HEK293 (cell line): ENCODE results near the gene ASAH2B.
"Not testable (repeated sequence)": the region's sequence is repeated elsewhere in the genome, so short reads cannot be mapped to it uniquely, and the experiment has no call there.

ENCODE experiments used
- CTCF ChIA-PET: fragments of 350-600 bp; formaldehyde crosslinking; extraction: SDS; loops from one replicate; lab custom pipeline; 2021; ENCODE audit warnings: antibody characterized with exemption; lab: Yijun Ruan, JAX
- POLR2A ChIA-PET: fragments of 300-600 bp; formaldehyde crosslinking; extraction: SDS; loops from one replicate; lab custom pipeline; 2020; ENCODE audit warnings: antibody characterized with exemption, inconsistent platforms; lab: Yijun Ruan, JAX
- H3K27ac ChIP-seq: fragments of 200-500 bp; sonication (Bioruptor generic); 2 replicates; pipeline ENCODE4 v1.5.1; 2014; ENCODE audit warnings: low read depth, low read length, control low read depth, inconsistent platforms; ENCODE audit errors: extremely low read depth
- H3K36me3 ChIP-seq, 2 experiments: fragments of 200-500 bp in 1 of 2; sonication (Bioruptor generic) in 1 of 2; 1 replicate in 1 of 2; 2 replicates in 1 of 2; pipeline ENCODE4 v1.5.1; 2014 to 2017; ENCODE audit warnings: inconsistent platforms in 2 of 2, low read length in 2 of 2; ENCODE audit not compliant: control insufficient read depth in 2 of 2, insufficient read depth in 1 of 2
- H3K4me1 ChIP-seq: fragments of 200-500 bp; sonication (Bioruptor generic); 2 replicates; pipeline ENCODE4 v1.5.1; 2014; ENCODE audit warnings: mild to moderate bottlenecking, low read length, inconsistent platforms; ENCODE audit not compliant: control insufficient read depth, insufficient read depth
- H3K4me3 ChIP-seq: 2 replicates; pipeline ENCODE4 v1.5.1; 2011; ENCODE audit warnings: low read depth, mild to moderate bottlenecking, control low read depth, low read length, moderate library complexity
- H3K9me3 ChIP-seq: fragments of 200-500 bp; sonication (Bioruptor generic); 2 replicates; pipeline ENCODE4 v1.5.1; 2014; ENCODE audit warnings: low read depth, low read length, inconsistent platforms; ENCODE audit not compliant: control insufficient read depth, insufficient read depth
- HOXC10 ChIP-seq: sonication (generic); formaldehyde crosslinking; IDR thresholded peaks from 2 replicates; pipeline ENCODE4 v1.8.1; 2023; ENCODE audit warnings: mild to moderate bottlenecking, missing genetic modification reagents
- ZIC2 ChIP-seq: fragments of 450-650 bp; formaldehyde crosslinking; IDR thresholded peaks from 2 replicates; pipeline ENCODE4 v1.5.1; 2016; ENCODE audit warnings: missing biosample characterization, missing genetic modification characterization
- ZNF112 ChIP-seq: fragments of 450-650 bp; formaldehyde crosslinking; IDR thresholded peaks from 2 replicates; pipeline ENCODE4 v1.5.0; 2017; ENCODE audit warnings: missing biosample characterization, missing genetic modification characterization
- ZNF140 ChIP-seq: fragments of 450-650 bp; formaldehyde crosslinking; IDR thresholded peaks from 2 replicates; pipeline ENCODE4 v1.5.1; 2016; ENCODE audit warnings: missing biosample characterization, missing genetic modification characterization
- ZNF174 ChIP-seq: fragments of 450-650 bp; formaldehyde crosslinking; IDR thresholded peaks from 2 replicates; pipeline ENCODE4 v1.5.0; 2017; ENCODE audit warnings: missing biosample characterization, mild to moderate bottlenecking, missing genetic modification characterization
- ZNF354C ChIP-seq: fragments of 450-650 bp; formaldehyde crosslinking; IDR thresholded peaks from 2 replicates; pipeline ENCODE4 v1.5.1; 2016; ENCODE audit warnings: missing biosample characterization, missing genetic modification characterization, low read depth, borderline replicate concordance
- ZNF521 ChIP-seq: fragments of 450-650 bp; formaldehyde crosslinking; IDR thresholded peaks from 2 replicates; pipeline ENCODE4 v1.5.1; 2017; ENCODE audit warnings: missing biosample characterization, mild to moderate bottlenecking, missing genetic modification characterization
- ZNF610 ChIP-seq: fragments of 450-650 bp; formaldehyde crosslinking; IDR thresholded peaks from 2 replicates; pipeline ENCODE4 v1.5.1; 2016; ENCODE audit warnings: missing biosample characterization, missing genetic modification characterization, borderline replicate concordance
- ZNF654 ChIP-seq: fragments of 450-650 bp; formaldehyde crosslinking; IDR thresholded peaks from 2 replicates; pipeline ENCODE4 v1.5.1; 2016; ENCODE audit warnings: low read depth, missing biosample characterization, missing genetic modification characterization
- ZNF670 ChIP-seq: fragments of 450-650 bp; formaldehyde crosslinking; IDR thresholded peaks from 2 replicates; pipeline ENCODE4 v1.5.1; 2016; ENCODE audit warnings: missing biosample characterization, missing genetic modification characterization, low read depth
- ZNF776 ChIP-seq: fragments of 450-650 bp; formaldehyde crosslinking; IDR thresholded peaks from 2 replicates; pipeline ENCODE4 v1.5.0; 2017; ENCODE audit warnings: missing biosample characterization, missing genetic modification characterization, borderline replicate concordance
- ZNF830 ChIP-seq: fragments of 450-650 bp; IDR thresholded peaks from 2 replicates; pipeline ENCODE4 v1.5.0; 2018; ENCODE audit warnings: missing biosample characterization, missing genetic modification characterization, low read depth, mild to moderate bottlenecking, moderate library complexity
- ZSCAN30 ChIP-seq: fragments of 450-650 bp; IDR thresholded peaks from 2 replicates; pipeline ENCODE4 v1.5.1; 2018; ENCODE audit warnings: missing biosample characterization, mild to moderate bottlenecking, missing genetic modification characterization, moderate library complexity
- TF ChIP-seq, protein P1 (sequence below): fragments of 450-650 bp; formaldehyde crosslinking; IDR thresholded peaks from 2 replicates; pipeline ENCODE4 v1.5.1; 2016; ENCODE audit warnings: missing biosample characterization, missing genetic modification characterization, low read depth
- TF ChIP-seq, protein P2 (sequence below): fragments of 450-650 bp; formaldehyde crosslinking; IDR thresholded peaks from 2 replicates; pipeline ENCODE4 v1.5.1; 2017; ENCODE audit warnings: missing biosample characterization, missing genetic modification characterization

The ASAH2B gene

DNA sequence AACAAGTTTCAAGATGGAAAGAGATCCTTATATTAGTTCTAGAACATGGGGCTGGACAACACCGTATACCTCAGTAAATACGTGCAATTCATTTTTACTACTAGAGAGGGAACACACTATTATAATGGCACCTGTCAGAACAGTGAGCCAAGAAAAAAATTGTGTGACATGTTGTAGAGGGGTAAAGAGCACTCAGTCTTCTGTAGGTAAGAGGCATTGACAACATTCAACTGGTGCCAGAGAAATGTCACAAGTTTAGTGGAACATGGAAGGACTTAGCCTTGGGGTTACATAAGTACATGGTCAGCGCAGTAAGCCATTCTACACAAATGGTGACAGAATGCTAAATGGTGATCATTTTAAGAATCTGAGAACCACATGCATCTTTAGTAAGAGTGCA, 32.3 kb downstream of the ASAH2B start:
- POLR2A ChIA-PET, CTCF ChIA-PET, H3K4me1 ChIP-seq, H3K9me3 ChIP-seq, H3K4me3 ChIP-seq, H3K27ac ChIP-seq, H3K36me3 ChIP-seq: not testable (repeated sequence)

DNA sequence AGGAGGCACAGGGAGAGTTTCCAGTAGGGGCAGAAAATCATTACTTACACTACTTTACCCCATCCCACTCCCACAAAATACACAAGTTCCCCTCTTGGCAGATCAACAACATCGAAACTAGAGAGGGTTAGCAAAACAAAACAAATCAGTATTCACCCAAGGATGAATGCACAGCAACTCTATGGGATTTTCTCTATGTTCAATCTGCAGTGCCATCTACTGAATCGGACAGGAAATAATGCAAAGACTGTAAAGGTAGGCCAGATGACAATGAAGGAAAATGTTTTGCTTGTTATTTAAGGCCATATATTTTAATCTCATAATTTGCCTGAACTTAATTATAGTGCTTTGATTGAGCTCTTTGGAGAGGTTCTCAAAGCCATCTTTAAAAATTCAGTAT, 35.1 kb downstream of the ASAH2B start:
- H3K9me3 ChIP-seq, H3K27ac ChIP-seq, H3K4me3 ChIP-seq, H3K4me1 ChIP-seq, H3K36me3 ChIP-seq, CTCF ChIA-PET, POLR2A ChIA-PET: not testable (repeated sequence)

DNA sequence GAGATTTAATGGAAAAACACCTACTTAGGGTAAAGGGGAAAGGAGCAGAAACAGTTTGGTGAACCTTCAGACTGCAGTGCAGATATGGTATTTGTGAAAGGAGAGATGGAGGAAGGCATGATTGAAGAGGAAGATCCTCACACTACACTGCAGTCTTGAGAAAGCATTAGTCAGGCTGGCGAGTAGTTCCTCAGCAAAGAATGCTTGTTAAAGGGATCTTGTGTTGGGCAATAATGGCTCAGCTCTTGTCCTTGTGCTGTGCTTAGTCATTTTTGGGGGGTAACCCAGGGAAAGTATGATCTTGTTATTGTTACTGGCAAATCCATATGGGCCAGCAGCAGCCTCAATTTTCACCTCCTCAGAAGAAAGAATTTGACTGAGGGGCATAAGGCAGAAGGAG, 40.3 kb downstream of the ASAH2B start:
- POLR2A ChIA-PET, H3K36me3 ChIP-seq, H3K4me3 ChIP-seq, H3K27ac ChIP-seq, CTCF ChIA-PET, H3K9me3 ChIP-seq, H3K4me1 ChIP-seq: not testable (repeated sequence)

DNA sequence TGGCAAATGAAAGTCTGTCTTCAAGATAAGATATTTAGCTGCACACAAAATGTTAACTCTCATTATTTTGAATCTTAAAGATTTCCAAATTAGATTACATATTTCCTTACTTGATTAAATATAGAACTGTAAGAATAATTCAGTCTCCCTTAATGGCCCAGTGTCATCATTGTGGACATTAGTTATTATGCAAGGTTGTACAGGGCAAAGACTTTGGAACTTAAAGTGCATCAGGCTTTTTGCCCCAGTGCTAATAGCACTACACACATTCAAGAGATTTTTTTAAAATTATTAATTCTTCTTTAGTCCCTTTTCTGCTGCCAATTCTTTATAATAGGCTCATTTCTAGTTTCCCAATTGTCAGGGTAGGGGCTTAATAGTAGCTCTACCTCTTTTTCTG, 42.3 kb downstream of the ASAH2B start:
- H3K9me3 ChIP-seq, H3K36me3 ChIP-seq, POLR2A ChIA-PET, H3K4me3 ChIP-seq, CTCF ChIA-PET, H3K27ac ChIP-seq, H3K4me1 ChIP-seq: not testable (repeated sequence)

DNA sequence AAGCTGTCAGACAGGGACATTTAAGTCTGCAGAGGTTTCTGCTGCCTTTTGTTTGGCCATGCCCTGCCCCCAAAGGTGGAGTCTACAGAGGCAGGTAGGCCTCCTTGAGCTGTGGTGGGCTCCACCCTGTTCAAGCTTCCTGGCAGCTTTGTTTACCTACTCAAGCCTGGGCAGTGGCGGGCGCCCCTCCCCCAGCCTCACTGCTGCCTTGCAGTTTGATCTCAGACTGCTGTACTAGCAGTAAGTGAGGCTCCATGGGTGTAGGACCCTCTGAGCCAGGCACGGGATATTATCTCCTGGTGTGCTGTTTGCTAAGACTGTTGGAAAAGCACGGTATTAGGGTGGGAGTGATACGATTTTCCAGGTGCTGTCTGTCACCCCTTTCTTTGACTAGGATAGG, 48.2 kb downstream of the ASAH2B start:
- ChIA-PET POLR2A (interaction anchor here (0.6 kb wide), 1 partner anchor 79 kb away, joined by 3 read pairs; no protein-coding TSS in a partner anchor), CTCF (interaction anchor here (1.6 kb wide), 1 partner anchor 103 kb away, joined by 6 read pairs; no protein-coding TSS in a partner anchor)
- not testable (repeated sequence) for H3K36me3 ChIP-seq, H3K27ac ChIP-seq, H3K4me3 ChIP-seq, H3K4me1 ChIP-seq, H3K9me3 ChIP-seq

DNA sequence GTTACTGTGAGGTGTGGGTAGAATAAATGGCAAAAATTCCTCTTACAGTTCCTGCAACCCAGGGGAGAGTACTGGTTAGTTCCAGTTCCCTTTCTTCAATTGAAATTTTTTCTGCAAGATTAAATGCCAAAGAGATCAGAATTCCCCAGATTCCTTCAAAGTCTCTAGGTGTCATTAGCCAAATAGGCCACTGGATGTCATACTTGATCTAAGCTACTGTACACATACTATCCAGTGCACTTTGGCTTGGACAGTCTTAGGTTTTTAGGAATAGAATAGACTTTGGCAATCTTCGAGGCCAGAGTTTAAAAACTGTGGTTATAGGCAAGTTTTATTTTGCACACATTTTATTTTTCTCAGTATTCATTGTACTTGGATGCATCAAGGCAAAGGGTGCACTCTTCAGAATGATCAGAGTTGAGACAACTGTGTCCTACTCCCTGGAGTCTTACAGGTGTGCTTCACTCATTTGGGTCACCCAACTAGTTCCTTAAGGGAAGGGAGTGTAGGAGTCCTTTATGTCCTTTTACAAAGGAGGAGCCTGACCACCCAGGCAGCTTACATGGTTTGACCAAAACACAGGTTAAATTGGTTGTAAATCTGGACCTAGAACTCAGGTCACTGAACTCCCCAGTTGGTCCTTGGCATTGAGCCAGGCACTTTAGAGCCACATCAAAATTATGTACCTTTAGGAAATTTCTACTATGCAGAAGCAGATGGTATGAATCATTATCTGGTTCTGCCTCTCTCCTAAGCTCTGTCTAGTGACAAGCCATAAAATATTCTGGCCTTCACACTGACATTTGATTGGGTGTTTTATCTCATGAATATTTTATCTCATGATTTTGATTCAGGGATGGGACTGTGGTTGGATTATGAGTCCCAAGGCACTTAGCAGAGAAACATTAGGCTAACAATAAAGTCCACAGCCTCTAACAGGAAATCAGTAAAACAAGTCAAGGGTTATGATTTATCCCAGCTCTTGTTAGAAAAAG, 49.5 kb downstream of the ASAH2B start:
- Histone ChIP-seq H3K27ac (no peak overlapping the region), H3K9me3 (no peaks in the 10 kb centered on the region), H3K36me3 (no peaks in the 10 kb centered on the region), H3K4me1 (peaks cover 7% of the 10 kb centered on the region; the same call in 1 of the 2 replicates), H3K4me3 (no peak overlapping the region)
- ChIA-PET POLR2A (no interaction called here), CTCF (interaction anchor here (0.7 to 1.6 kb wide), 9 partner anchors 20 to 1214 kb away, joined by 3 to 6 read pairs (median 3); partner anchors contain the start of gene A1CF)
- TF ChIP-seq ZNF830, result no peak
- TF ChIP-seq ZNF174 (tag by site-specific recombination), result no peak
- TF ChIP-seq, protein P1, sequence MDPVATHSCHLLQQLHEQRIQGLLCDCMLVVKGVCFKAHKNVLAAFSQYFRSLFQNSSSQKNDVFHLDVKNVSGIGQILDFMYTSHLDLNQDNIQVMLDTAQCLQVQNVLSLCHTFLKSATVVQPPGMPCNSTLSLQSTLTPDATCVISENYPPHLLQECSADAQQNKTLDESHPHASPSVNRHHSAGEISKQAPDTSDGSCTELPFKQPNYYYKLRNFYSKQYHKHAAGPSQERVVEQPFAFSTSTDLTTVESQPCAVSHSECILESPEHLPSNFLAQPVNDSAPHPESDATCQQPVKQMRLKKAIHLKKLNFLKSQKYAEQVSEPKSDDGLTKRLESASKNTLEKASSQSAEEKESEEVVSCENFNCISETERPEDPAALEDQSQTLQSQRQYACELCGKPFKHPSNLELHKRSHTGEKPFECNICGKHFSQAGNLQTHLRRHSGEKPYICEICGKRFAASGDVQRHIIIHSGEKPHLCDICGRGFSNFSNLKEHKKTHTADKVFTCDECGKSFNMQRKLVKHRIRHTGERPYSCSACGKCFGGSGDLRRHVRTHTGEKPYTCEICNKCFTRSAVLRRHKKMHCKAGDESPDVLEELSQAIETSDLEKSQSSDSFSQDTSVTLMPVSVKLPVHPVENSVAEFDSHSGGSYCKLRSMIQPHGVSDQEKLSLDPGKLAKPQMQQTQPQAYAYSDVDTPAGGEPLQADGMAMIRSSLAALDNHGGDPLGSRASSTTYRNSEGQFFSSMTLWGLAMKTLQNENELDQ (tag by site-specific recombination), result no peak
- TF ChIP-seq ZSCAN30, result no peak
- no peak for TF ChIP-seq ZNF610 (tag by site-specific recombination)
- no peak for TF ChIP-seq ZNF140 (tag by site-specific recombination)
- TF ChIP-seq ZNF354C (tag by site-specific recombination), result no peak
- TF ChIP-seq ZNF521 (tag by site-specific recombination), result no peak
- TF ChIP-seq, protein P2, sequence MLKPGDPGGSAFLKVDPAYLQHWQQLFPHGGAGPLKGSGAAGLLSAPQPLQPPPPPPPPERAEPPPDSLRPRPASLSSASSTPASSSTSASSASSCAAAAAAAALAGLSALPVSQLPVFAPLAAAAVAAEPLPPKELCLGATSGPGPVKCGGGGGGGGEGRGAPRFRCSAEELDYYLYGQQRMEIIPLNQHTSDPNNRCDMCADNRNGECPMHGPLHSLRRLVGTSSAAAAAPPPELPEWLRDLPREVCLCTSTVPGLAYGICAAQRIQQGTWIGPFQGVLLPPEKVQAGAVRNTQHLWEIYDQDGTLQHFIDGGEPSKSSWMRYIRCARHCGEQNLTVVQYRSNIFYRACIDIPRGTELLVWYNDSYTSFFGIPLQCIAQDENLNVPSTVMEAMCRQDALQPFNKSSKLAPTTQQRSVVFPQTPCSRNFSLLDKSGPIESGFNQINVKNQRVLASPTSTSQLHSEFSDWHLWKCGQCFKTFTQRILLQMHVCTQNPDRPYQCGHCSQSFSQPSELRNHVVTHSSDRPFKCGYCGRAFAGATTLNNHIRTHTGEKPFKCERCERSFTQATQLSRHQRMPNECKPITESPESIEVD (tag by site-specific recombination), result no peak
- TF ChIP-seq ZNF654 (tag by site-specific recombination), result peak; percentile 84
- no peak for TF ChIP-seq ZNF670
- no peak for TF ChIP-seq ZNF112 (tag by site-specific recombination)
- no peak for TF ChIP-seq ZNF776 (tag by site-specific recombination)
- TF ChIP-seq HOXC10, result no peak
- no peak for TF ChIP-seq ZIC2
